ENCODE data around the gene UPP1. TPM values are rescaled to one million over a fixed set of nuclear protein-coding genes. Genes with fewer than 3 reads are reported as not detected.

UPP1 gene
- total and polyA plus RNA-seq, 2 of the 13 experiments (the other 11 are each of a cell fraction or from before 2014, with no cell fraction given): 5.7 to 9.8 TPM

DNA sequence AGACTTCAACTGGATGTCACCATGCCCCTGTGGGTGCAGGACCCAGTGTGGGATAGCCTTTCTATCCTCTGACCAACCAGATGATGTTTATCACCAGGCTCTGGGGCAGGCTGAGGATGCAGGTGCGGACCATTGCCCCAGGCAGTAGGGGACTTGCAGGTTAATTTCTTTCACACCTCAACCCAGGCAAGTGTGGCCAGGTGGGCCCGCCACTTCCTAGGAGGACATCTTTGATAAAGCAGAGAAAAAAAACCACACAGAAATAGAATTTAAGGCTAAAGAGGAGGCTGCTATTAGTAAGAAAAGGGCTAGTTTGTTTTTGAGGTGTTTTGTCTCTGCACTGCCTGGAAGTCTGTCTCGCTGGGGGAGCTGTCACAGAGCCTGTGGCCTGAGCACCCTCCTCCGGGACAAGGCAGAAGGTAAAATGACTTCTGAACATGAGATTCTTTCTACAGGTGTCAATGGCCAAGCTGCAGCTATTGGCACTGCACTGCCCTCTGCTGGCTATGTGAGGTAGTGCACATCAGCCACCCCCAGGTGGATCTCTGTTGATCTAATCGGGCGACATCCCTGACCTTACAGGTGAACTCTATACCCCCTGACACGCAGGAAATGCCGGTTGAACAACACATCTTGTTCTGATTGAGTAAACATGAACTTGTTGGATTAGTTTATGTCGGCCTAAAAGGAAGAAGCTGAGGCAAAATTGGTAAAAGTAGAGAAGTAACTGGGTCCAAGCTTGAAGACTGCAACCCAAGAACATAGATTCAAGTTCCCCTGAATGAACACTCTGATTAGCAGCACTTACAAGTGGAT, 21.0 kb downstream of the UPP1 start (continued):
- TF ChIP-seq HOMEZ (CRISPR knock-in tag; IDR thresholded peaks at IDR 0.05; ENCODE audit: low read depth) (peak; percentile 14; the same call in 1 of the 2 replicates), GATAD1 (CRISPR knock-in tag; IDR thresholded peaks at IDR 0.05) (peak; percentile 29; the same call in 1 of the 2 replicates), ZNF781 (CRISPR knock-in tag; IDR thresholded peaks at IDR 0.05; ENCODE audit: borderline replicate concordance, not compliant biosample characterization) (no peak), FOXK1 (CRISPR knock-in tag; IDR thresholded peaks at IDR 0.05; ENCODE audit: borderline replicate concordance, low read depth) (peak; percentile 58; the same call in 1 of the 2 replicates), YEATS2 (CRISPR knock-in tag; IDR thresholded peaks at IDR 0.05; ENCODE audit: borderline replicate concordance) (0 out of 2 replicates have a peak, but pooled peaks have one; percentile 37), HOXA5 (CRISPR knock-in tag; IDR thresholded peaks at IDR 0.05) (0 out of 2 replicates have a peak, but pooled peaks have one; percentile 23), ZNF609 (CRISPR knock-in tag; IDR thresholded peaks at IDR 0.05; ENCODE audit: borderline replicate concordance) (0 out of 2 replicates have a peak, but pooled peaks have one; percentile 10), ZNF350 (CRISPR knock-in tag; IDR thresholded peaks at IDR 0.05; ENCODE audit: borderline replicate concordance, low read depth) (0 out of 2 replicates have a peak, but pooled peaks have one; percentile 41), SPEN (CRISPR knock-in tag; IDR thresholded peaks at IDR 0.05; ENCODE audit: low read depth) (peak; percentile 39; the same call in 1 of the 2 replicates), ZNF678 (CRISPR knock-in tag; IDR thresholded peaks at IDR 0.05) (no peak)
- TF ChIP-seq, protein P1, sequence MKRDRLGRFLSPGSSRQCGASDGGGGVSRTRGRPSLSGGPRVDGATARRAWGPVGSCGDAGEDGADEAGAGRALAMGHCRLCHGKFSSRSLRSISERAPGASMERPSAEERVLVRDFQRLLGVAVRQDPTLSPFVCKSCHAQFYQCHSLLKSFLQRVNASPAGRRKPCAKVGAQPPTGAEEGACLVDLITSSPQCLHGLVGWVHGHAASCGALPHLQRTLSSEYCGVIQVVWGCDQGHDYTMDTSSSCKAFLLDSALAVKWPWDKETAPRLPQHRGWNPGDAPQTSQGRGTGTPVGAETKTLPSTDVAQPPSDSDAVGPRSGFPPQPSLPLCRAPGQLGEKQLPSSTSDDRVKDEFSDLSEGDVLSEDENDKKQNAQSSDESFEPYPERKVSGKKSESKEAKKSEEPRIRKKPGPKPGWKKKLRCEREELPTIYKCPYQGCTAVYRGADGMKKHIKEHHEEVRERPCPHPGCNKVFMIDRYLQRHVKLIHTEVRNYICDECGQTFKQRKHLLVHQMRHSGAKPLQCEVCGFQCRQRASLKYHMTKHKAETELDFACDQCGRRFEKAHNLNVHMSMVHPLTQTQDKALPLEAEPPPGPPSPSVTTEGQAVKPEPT (CRISPR knock-in tag; IDR thresholded peaks at IDR 0.05; ENCODE audit: low read depth): no peak
- TF ChIP-seq, protein P2, sequence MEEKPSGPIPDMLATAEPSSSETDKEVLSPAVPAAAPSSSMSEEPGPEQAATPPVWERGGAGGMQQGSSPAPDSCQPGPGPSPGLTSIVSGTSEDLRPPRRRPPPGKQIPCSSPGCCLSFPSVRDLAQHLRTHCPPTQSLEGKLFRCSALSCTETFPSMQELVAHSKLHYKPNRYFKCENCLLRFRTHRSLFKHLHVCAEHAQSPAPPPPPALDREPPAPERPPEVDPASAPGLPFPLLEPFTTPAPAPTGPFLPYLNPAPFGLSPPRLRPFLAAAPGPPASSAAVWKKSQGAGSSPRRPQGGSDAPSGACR (CRISPR knock-in tag; IDR thresholded peaks at IDR 0.05): no peak
- TF ChIP-seq, protein P3, sequence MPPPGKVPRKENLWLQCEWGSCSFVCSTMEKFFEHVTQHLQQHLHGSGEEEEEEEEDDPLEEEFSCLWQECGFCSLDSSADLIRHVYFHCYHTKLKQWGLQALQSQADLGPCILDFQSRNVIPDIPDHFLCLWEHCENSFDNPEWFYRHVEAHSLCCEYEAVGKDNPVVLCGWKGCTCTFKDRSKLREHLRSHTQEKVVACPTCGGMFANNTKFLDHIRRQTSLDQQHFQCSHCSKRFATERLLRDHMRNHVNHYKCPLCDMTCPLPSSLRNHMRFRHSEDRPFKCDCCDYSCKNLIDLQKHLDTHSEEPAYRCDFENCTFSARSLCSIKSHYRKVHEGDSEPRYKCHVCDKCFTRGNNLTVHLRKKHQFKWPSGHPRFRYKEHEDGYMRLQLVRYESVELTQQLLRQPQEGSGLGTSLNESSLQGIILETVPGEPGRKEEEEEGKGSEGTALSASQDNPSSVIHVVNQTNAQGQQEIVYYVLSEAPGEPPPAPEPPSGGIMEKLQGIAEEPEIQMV (CRISPR knock-in tag; IDR thresholded peaks at IDR 0.05; ENCODE audit: low read depth): 0 out of 2 replicates have a peak, but pooled peaks have one; percentile 34
- TF ChIP-seq, protein P4, sequence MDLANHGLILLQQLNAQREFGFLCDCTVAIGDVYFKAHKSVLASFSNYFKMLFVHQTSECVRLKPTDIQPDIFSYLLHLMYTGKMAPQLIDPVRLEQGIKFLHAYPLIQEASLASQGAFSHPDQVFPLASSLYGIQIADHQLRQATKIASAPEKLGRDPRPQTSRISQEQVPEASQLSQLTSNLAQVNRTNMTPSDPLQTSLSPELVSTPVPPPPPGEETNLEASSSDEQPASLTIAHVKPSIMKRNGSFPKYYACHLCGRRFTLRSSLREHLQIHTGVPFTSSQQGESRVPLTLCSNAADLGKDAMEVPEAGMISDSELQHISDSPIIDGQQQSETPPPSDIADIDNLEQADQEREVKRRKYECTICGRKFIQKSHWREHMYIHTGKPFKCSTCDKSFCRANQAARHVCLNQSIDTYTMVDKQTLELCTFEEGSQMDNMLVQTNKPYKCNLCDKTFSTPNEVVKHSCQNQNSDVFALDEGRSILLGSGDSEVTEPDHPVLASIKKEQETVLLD (CRISPR knock-in tag; IDR thresholded peaks at IDR 0.05; ENCODE audit: low read depth): no peak

Measured in HepG2 (cell line).